Left lung (tissue), 10 donors: ENCODE results near the gene TUBGCP6. TPM values are rescaled to one million over a fixed set of nuclear protein-coding genes. Genes with fewer than 3 reads are reported as not detected.

Source experiments
- ATAC-seq: fragments of 200-7000 bp; cut with Tn5 transposase; one replicate; pipeline ENCODE4 v1.9.1; 2020; ENCODE audit warnings: moderate library complexity
- DNase-seq, 4 donors: peaks; one replicate each; pipeline ENCODE4 v3.0.0-alpha.2; 2013 to 2020
- H3K27ac ChIP-seq, 2 donors: fragments of 200-600 bp; sonication (generic) in 1 of 2; one replicate each; pipeline versions ENCODE4 v1.5.0 to v1.8.0; 2020 to 2021
- H3K27me3 ChIP-seq, 2 donors: fragments of 200-600 bp; sonication (generic) in 1 of 2; one replicate each; pipeline versions ENCODE4 v1.5.0 to v1.8.0; 2020 to 2021
- H3K36me3 ChIP-seq, 2 donors: fragments of 200-600 bp; sonication (generic) in 1 of 2; one replicate each; pipeline versions ENCODE4 v1.5.0 to v1.8.0; 2020 to 2021
- H3K4me1 ChIP-seq, 2 donors: fragments of 200-600 bp; one replicate each; pipeline ENCODE4 v1.8.0; 2021
- H3K4me3 ChIP-seq, 2 donors: fragments of 200-600 bp; sonication (generic) in 1 of 2; one replicate each; pipeline versions ENCODE4 v1.5.0 to v1.8.0; 2020 to 2021; ENCODE audit warnings: mild to moderate bottlenecking in 1 of 2
- H3K9me3 ChIP-seq, 2 donors: fragments of 200-600 bp; sonication (generic) in 1 of 2; one replicate each; pipeline versions ENCODE4 v1.5.0 to v1.8.0; 2020 to 2021
- intact Hi-C, 2 donors: fragments of 100-400 bp; cut with DNase I; formaldehyde crosslinking; loops; one replicate each; pipeline versions ENCODE4 v1.11.2 to v1.14.2; 2022
- polyA plus RNA-seq, 6 donors: library from polyadenylated mRNA; unstranded; fragments of 120-200 nt; gene quantifications; one replicate each; pipeline ENCODE4 v1.2.1, GENCODE V29; 2013; ENCODE audit not compliant: insufficient read length in 6 of 6
- total RNA-seq, 2 donors: library from RNA; stranded (reverse); fragmentation: NEBNext Ultra II Directional; extraction: Animal tissue kit (Norgen Biotek cat#: 25700); gene quantifications; one replicate each; pipeline ENCODE4 v1.2.1, GENCODE V29; 2021
- TF ChIP-seq, protein P1 (sequence below), 2 donors: fragments of 200-600 bp; sonication (generic) in 1 of 2; IDR thresholded peaks; one replicate each; pipeline versions ENCODE4 v1.5.0 to v1.8.0; 2021; ENCODE audit warnings: antibody characterized with exemption in 2 of 2
- donor health status: DM: no; HTN: yes; CAD: no.
- donor health status: DM: no; HTN: no; CAD: no.

Gene TUBGCP6
- total and polyA plus RNA-seq, 8 donors: 37.2 to 50.1 (median 42.7) TPM

GRCh38 chr22:50180727-50181521 is 63.9 kb downstream of the TUBGCP6 start:
- H3K27me3 ChIP-seq: peaks cover 0 to 29% of the 10 kb centered on the region in 2 donors
- H3K4me3 ChIP-seq: no peak overlapping the region
- intact Hi-C loops: no loop called here
- ATAC-seq (no peak), DNase-seq (peak in 1 of 4 donors; percentile 30)
- H3K9me3 ChIP-seq: no peaks in the 10 kb centered on the region
- TF ChIP-seq, protein P1, sequence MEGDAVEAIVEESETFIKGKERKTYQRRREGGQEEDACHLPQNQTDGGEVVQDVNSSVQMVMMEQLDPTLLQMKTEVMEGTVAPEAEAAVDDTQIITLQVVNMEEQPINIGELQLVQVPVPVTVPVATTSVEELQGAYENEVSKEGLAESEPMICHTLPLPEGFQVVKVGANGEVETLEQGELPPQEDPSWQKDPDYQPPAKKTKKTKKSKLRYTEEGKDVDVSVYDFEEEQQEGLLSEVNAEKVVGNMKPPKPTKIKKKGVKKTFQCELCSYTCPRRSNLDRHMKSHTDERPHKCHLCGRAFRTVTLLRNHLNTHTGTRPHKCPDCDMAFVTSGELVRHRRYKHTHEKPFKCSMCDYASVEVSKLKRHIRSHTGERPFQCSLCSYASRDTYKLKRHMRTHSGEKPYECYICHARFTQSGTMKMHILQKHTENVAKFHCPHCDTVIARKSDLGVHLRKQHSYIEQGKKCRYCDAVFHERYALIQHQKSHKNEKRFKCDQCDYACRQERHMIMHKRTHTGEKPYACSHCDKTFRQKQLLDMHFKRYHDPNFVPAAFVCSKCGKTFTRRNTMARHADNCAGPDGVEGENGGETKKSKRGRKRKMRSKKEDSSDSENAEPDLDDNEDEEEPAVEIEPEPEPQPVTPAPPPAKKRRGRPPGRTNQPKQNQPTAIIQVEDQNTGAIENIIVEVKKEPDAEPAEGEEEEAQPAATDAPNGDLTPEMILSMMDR (IDR thresholded peaks at IDR 0.05): no peak
- peaks cover 14 to 24% of the 10 kb centered on the region in 2 donors for H3K4me1 ChIP-seq
- no peak overlapping the region for H3K27ac ChIP-seq
- H3K36me3 ChIP-seq: no peaks in the 10 kb centered on the region

- no peak for ATAC-seq
- Histone ChIP-seq H3K4me1 (peaks cover 11 to 20% of the 10 kb centered on the region in 2 donors), H3K27ac (no peak overlapping the region), H3K4me3 (no peak overlapping the region), H3K9me3 (no peaks in the 10 kb centered on the region), H3K27me3 (peaks cover 0 to 29% of the 10 kb centered on the region in 2 donors), H3K36me3 (no peaks in the 10 kb centered on the region)
- peak in 1 of 4 donors; percentile 29 for DNase-seq
- intact Hi-C loops: no loop called here
- TF ChIP-seq, protein P1 (IDR thresholded peaks at IDR 0.05): no peak
Measured at GRCh38 chr22:50179937-50180726, 64.7 kb downstream of the TUBGCP6 start.

DNA sequence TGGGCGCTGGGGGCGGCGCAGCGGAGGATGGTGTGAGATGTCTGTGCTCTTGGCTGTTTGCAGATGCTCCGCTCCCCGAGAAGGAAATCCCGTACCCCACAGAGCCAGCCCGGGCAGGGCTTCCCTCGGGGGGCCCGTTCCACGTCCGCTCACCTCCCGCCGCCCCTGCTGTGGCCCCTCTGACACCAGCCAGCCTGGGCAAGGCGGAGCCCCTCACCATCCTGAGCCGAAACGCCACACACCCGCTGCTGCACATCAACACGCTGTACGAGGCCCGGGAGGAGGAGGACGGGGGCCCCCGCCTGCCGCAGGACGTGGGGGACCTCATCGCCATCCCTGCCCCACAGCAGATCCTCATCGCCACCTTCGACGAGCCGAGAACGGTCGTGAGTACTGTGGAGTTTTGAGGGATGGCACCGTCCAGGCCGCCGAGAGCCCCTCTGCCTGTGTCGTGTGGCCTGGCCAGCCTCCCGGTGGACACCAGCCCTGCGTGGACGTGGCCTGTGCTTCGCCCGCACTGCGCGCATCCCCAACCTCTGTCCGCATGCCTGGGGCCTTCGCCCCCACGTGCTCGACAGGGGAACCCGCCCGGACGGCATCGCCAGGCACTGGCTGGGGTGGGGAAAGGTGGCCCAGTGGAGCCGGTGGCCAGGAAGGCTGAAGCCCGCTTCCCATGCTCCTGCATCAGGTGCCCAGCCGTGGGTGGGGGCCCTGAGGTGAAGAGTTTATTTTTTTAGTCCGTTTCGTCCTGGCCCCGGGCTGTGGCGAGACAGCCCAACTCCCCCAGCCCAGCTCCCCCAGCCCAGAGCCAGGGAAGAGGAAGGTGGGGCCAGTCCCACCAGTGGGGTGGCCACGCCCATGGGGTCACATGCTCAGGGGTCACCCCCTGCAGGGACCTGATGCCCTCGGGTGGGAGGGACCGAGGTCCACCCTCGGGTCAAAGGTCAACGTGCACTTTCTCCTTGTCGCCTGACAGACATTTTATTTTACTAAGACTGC is 65.7 kb downstream of the TUBGCP6 start:
- H3K36me3 ChIP-seq: no peaks in the 10 kb centered on the region
- H3K4me1 ChIP-seq: peaks cover 6 to 11% of the 10 kb centered on the region in 2 donors
- H3K9me3 ChIP-seq: no peaks in the 10 kb centered on the region
- H3K27me3 ChIP-seq: peaks cover 0 to 34% of the 10 kb centered on the region in 2 donors
- TF ChIP-seq, protein P1 (IDR thresholded peaks at IDR 0.05): no peak
- intact Hi-C loops: no loop called here
- H3K27ac ChIP-seq: no peak overlapping the region
- DNase-seq: peak in 2 of 4 donors; percentile 29 to 77
- H3K4me3 ChIP-seq: no peak overlapping the region
- no peak for ATAC-seq

DNA sequence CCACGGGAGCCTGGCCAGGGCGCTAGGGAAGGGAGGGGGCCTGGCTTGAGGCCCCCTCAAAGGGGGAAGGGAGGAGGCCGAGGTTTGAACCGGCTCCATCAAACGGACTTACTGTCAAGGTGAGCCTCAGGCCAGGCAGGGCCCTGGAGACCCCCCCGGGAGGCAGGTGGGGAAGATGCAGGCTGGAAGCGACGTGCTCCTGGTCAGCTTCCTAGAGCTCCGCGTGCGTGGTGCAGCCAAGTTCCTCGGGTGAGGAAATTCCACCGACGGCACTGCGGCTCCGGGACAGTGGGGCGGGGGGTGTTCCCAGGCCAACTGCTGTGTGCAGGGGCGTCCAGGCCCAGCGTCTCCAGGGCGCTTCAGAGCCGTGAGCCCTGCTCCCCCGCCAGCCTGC is 66.4 kb downstream of the TUBGCP6 start:
- no peak overlapping the region for H3K4me3 ChIP-seq
- no peak overlapping the region for H3K27ac ChIP-seq
- ATAC-seq (no peak), DNase-seq (peak in 1 of 4 donors; percentile 26)
- peaks cover 0 to 4% of the 10 kb centered on the region in 2 donors for H3K4me1 ChIP-seq
- TF ChIP-seq, protein P1 (IDR thresholded peaks at IDR 0.05): no peak
- intact Hi-C loops: no loop called here
- H3K27me3 ChIP-seq: peaks cover 0 to 35% of the 10 kb centered on the region in 2 donors
- no peaks in the 10 kb centered on the region for H3K36me3 ChIP-seq
- no peaks in the 10 kb centered on the region for H3K9me3 ChIP-seq
